GM19324 (cell line): ENCODE data around the gene ICA1.

Experiments
- ATAC-seq: cut with Tn5 transposase; IDR thresholded peaks from one replicate; pipeline ENCODE4 v1.9.1; 2021; ENCODE audit warnings: mild to moderate bottlenecking, moderate library complexity; ENCODE audit not compliant: unreplicated experiment, low FRiP score

ICA1 gene

DNA sequence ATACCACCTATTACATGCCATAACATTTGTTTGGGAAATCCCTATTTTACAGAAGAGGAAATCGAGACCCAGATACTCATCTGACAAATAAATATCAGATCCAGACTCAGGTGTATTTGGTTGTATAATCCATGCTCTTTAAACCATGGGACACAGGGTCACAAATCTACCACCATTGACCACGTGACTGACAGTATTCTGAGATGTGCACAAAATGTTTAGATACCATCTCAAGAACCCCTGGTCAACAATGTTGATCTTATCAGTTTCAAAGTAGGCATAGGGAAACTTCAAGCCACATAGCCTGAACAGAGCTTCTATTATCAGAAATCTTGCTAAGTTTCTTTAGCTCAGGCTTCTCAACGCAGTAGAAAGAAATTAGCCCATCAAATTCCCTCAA is 93.6 kb downstream of the ICA1 start:
- ATAC-seq, result no peak

DNA sequence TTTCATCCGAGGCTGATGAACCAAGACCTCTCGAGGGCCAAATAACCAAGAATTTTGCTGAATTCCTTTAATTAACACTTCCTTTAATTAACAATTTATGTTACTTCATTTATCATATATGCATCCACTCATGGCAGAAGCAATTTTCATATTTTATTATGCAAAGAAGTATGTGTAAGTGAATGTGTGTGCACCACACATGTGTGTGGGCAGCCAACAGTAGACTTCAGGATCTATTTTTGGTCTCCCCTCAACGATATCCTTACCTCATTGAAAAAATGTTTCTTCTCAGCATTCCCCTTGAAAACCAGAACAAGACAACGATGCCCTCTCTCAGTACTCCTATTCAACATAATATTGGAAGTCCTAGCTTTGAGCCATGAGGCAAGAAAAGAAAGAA is 96.8 kb downstream of the ICA1 start:
- no peak for ATAC-seq

DNA sequence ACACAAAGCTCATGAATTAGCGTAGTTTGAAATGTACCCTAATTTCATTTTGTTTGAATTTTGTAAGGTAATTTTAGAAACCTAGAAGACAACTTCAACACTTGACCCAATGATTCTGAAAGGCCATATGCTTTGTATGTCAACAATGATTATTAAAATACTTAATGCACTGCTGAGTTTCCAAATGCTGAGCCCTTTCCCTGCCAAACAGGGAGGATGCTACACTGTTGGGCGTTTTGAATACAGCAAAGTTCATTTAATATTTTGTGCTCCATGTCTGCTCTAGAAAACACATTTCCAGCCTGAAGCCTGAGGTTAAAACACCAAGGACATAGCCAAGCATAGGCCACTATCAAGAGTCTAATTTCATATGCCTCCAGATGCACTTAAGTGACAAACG is 99.8 kb downstream of the ICA1 start:
- no peak for ATAC-seq

DNA sequence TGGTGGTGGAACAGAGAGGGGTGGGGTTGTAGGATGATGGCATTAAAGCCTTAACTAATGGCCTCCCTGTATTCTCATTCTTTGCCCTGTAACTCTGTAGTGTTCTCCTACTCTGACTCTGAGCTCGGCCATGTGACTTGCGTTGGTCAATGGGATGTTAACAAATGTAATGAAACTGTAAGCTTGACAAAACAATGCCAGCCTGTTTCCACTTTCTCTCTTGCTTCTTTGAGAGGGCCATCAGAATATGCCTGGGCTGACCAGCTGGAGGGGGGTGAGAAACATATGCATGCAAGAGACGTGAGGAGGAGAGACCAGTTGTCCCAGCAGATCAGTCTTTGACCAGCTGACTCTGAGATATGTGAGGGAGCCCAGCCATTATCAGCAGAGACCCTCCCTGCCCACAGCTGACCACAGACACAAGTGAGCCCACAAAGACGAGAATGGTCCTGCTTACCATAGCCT is 100.6 kb downstream of the ICA1 start:
- ATAC-seq, result no peak

DNA sequence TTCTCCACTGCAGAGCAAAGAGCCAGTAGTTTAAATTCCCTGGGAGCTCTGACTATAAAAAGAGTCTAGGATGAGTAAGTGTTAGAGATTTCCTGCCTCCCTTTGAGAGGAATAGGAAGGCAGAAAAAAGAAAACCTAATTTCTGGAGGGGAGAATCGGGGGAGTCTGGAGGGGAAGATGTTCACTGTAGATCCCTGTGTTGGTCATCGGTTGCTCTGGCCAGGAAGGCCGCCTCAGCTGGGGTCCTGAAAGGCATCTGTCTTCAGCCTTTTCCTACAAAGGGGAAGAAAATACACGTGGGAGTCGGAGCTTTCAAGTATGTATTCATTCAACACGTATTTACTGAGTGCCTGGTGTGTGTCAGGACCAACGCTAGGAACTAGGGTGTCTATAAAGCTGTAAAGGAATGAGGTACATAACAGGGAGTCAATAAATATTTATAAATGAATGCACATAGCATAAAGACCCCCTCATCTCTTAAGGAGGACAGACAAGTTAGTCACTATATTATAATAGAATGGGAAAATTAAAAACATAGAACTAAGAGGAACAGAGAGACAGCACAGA is 101.1 kb downstream of the ICA1 start:
- no peak for ATAC-seq

DNA sequence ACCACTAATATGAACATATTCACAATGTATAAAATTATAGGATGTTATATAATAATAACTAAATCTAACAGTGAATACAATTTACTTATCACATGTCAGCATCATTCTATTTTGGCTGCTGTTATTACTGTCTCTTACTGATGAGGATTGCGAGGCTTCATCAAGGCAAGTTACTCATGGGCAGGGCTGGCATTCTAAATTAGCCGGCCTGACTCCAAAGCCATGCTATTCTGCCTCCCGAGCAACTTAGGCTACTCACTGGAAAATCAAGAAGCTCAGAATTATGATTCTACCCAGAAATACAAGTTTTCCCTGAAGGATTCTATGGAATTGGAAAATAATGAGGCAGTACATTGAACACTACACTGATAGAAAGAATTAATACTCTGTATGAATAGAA is 101.7 kb downstream of the ICA1 start:
- ATAC-seq, result no peak

DNA sequence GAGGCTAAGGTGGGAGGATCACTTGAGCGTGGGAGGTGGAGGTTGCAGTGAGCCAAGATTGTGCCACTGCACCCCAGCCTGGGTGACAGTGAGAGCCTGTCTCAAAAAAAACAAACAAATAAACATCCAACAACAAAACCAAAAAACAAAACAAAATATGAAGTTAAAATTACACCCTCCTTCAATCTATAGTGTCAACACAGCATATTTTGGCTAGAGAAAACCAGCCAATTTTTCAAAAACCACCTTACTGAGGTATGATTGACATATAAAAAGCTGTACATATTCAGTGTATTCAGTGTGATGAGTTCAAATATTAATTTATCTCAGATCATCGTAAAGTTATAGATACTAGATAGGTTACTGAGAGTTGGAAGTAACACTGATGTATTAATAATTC is 102.4 kb downstream of the ICA1 start:
- ATAC-seq, result no peak

GRCh38 chr7:8157296-8157695 is 104.7 kb downstream of the ICA1 start:
- no peak for ATAC-seq

DNA sequence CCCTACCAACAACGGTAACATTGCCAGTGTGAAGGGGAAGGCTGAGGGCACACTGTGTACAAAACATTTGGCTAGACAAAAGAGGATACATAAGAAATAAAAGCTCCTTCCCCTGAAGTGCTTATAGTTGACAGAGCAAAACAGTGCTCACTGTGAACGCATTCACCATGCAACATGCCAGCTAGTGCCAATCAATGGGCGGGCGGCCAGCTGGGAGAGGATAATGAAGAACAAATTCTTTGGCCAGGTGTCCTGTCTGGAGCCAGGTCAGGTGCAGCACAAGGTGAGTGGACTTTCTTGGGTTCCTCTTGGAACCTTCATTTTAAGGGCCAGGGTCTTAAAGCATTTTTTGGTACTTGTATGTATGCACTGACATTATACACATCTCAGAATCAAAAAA is 106.1 kb downstream of the ICA1 start:
- no peak for ATAC-seq

GRCh38 chr7:8154272-8154671 is 107.7 kb downstream of the ICA1 start:
- ATAC-seq, result no peak

- ATAC-seq, result no peak
Observed at GRCh38 chr7:8152489-8153192, 109.3 kb downstream of the ICA1 start.

DNA sequence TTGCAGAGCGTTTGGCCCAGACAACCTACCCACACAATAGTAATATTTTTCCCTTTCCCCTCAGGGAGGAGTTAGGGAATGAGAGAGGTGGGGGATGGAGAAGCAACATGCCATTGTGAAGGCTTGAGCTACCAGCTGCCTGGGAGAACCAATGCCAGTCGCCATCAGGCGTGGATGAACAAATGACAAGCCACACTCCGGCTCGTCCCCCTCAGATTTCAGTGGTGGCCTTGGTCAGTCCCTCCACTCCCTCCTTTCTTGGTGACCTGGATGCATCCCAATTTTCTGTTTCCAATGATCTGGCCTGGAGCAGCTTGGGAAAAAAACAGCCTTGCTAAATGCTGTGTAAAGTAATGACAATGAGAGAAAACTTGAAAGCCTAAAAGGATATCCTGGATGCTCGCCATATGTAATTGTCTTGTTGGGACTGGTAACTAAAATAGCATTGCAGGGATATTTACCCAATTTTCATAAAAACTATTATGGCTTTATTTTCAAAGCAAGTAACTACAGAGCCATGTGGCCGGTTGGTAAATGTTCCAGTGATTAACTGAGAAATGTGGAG is 110.7 kb downstream of the ICA1 start:
- ATAC-seq, result no peak

DNA sequence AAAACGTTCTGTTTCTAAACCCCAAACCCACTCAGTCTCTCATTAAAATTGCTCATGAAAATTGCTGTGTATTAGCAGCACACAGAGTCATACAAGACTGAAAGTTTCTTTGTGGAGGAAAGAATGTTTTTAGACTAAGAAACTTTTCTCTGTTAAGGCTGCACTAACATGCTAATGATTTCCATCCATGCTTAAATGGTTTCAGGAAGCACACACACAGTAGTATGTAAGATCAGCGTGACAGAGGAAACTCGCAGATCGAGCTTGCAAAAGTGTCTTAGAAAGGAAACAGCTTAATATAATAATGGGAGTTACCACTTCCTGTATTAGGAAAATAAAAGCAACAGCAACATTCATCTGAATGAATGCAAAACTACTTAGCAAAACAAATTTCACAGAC is 112.7 kb downstream of the ICA1 start:
- no peak for ATAC-seq

DNA sequence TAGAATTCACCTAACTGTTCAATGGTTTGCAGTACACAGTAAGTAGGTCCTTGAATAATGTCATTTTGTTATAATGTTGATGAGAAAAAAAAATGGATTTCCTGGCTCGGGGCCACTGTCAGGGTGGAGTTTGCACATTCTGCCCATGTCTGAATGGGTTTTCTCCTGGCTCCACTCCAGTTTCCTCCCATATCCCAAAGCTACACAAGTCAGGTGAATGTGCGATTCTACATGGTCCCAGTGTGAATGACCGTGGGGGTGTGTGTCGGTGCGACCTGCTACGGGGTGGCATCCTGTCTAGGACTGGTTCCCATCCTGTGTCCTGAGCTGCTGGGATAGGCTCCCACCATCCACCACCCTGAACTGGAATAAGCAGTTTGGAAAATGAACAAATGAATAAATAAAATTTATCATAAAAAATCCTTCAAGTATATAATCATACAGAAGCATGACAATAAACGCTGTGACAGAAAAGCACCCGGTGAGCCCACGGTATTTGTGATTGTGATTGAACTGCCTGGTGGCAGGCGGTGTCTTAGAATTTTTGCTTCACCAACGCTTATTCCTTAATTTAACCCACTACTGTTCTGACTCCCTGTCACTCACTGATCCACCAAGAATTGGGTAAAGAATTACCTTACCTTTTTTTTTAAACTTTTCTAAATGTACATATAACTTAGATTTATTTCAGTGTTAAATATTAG is 114.1 kb downstream of the ICA1 start:
- no peak for ATAC-seq

DNA sequence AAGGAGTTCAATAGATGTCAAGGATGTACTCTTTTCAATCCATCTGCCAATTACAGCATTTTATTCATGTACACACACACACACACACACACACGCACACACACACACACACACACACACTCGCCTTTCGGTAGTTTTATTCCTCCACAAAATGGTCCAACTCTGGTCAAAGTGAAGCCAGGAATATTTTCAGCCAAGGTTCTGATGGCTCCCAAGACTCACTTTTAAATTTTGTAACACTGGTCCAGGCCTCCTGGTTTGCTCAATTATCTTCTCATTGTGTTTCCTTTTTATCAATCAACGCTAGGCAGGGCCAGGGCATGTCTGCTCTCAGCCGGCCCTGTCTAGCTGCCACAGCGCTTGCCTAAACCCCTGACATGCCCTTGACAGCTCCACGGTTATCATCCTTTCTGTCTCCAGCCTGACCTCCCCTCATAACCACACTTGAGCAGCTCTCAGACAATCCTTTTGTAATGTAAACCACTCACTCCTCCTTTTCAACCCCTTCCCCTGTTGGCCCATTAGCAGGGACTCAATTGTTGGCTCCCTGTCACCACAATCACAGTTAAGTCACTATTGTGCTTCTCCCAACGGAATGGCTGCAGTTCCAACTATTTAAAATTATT is 115.1 kb downstream of the ICA1 start:
- ATAC-seq, result no peak

DNA sequence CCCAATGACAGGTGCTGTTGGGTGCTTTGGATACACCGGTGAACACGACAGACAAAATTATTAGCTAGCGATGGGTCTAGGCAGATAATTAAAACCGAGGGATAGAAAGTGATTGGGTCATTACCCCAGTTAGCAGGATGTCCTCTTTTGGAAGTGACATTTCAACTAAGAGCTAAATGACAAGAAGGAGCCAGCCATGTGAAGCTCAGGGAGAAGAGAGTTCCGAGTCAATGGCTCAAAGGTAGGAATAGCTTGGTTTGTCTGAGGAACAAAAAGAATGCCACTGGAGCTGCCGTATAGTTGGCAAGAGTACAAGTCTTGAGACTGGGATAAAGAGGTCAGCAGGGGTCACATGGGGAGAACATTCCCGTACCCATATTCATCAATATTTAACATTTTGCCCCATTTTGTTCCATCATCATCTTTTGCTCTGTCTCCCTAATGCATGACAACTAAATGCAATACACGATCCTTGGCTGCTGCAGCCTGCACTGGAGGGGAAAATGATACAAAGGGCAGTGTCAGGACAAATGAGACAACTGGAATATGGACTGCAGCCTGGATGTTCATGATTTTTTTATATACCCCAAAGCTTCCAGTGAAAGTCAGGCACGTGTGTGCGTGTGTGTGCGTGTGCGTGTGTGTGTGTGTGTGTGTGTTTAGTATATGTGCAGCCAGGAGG is 115.7 kb downstream of the ICA1 start:
- no peak for ATAC-seq

GRCh38 chr7:8144856-8145255 is 117.1 kb downstream of the ICA1 start:
- no peak for ATAC-seq

DNA sequence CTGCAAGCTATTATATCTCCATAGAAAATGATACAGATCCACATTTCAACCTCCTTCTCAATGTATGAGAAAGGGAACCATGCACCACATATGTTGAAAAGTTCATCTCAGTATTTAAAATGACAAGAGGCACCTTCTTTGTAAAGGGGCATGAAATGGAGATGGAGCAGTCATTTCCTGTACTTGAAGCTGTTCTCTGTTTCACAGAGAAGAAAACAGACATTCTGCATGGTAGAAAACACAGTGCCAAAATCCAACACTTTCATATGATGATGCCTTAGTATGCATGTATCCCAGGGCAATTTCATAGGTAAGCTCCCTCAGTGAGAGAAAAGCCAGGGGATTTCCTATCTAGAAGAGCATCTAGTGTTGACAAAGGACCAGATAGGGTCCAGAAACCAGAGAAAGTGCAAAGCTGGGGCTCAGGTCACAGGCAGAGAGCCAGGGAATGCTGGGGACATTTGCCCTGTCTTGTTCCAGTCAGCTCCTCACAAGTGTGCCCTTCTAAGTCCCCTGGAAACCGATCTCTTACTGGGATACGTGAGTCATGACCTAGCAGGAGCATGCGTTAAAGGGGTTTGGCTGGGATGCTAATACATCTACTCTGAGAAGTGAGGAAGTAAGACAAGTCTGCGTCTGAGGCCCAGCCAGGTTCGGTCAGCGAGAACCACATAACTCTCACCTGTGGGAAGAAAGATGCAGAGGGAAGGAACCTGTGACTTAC is 118.7 kb downstream of the ICA1 start:
- no peak for ATAC-seq

DNA sequence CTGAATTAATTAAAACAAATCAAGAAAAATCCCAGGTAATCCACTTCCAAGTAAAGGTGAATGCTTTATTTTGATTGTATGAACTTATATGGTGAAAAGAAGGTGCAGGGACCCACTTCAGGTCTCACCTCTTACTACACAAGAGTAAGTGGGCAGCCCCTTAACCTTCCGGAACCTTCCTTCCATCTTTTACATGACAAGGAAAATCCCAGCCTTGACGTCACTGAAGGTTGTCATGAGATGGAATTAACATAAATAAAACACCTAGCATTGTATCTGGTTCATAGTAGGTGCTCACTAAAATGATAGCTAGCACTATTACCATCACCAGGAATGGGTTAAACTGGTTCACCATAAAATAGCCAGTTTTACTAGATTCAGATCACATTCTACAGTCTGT is 119.5 kb downstream of the ICA1 start:
- ATAC-seq, result no peak

DNA sequence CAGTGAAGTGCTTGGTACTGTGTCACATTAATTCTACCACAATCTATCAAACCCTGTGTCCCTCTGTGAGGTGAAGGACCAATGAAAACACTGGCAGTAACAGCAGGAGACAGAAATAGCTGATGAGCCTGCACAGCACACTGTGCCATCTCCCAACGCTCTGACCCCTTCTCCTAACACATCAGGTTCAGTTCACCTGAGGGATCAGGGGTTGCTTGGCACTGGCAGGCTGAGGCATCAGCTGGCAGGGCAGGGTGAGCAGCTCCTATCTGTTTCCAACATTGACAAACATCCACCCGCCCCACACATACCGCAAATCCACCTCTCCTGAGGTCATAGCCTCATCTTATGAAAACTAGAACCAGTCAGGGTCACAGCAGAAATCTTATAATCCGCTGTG is 120.9 kb downstream of the ICA1 start:
- ATAC-seq, result no peak
